ENCODE results near the gene DUS1L.

DUS1L gene

GRCh38 chr17:82014971-82015310 is 50.7 kb downstream of the DUS1L start:
- DNase-seq (ENCODE audit: low read depth in 1 of 2, low spot score in 1 of 2) = no peak

GRCh38 chr17:82014432-82014831 is 51.2 kb downstream of the DUS1L start:
- no peak for DNase-seq (ENCODE audit: low read depth in 1 of 2, low spot score in 1 of 2)

GRCh38 chr17:82013772-82014321 is 51.8 kb downstream of the DUS1L start:
- DNase-seq (ENCODE audit: low read depth in 1 of 2, low spot score in 1 of 2) = no peak

- DNase-seq (ENCODE audit: low read depth in 1 of 2, low spot score in 1 of 2) = no peak
These were observed 52.3 kb downstream of the DUS1L start for GRCh38 chr17:82013341-82013740.

GRCh38 chr17:82012640-82013295 is 52.8 kb downstream of the DUS1L start:
- no peak for DNase-seq (ENCODE audit: low read depth in 1 of 2, low spot score in 1 of 2)

GRCh38 chr17:82012261-82012639 is 53.4 kb downstream of the DUS1L start:
- DNase-seq (ENCODE audit: low read depth in 1 of 2, low spot score in 1 of 2) = no peak

- no peak for DNase-seq (ENCODE audit: low read depth in 1 of 2, low spot score in 1 of 2)
These were observed 53.9 kb downstream of the DUS1L start for GRCh38 chr17:82011617-82012187.

- no peak for DNase-seq (ENCODE audit: low read depth in 1 of 2, low spot score in 1 of 2)
These were observed 54.8 kb downstream of the DUS1L start for GRCh38 chr17:82010575-82011525.

- DNase-seq (ENCODE audit: low read depth in 1 of 2, low spot score in 1 of 2) = no peak
These were observed 56.2 kb downstream of the DUS1L start for GRCh38 chr17:82009413-82009812.

- no peak for DNase-seq (ENCODE audit: low read depth in 1 of 2, low spot score in 1 of 2)
These were observed 56.6 kb downstream of the DUS1L start for GRCh38 chr17:82008941-82009405.

GRCh38 chr17:82008258-82008940 is 57.2 kb downstream of the DUS1L start:
- DNase-seq (ENCODE audit: low read depth in 1 of 2, low spot score in 1 of 2) = no peak
